ENCODE measurements around the gene CCL16.

The CCL16 gene

DNA sequence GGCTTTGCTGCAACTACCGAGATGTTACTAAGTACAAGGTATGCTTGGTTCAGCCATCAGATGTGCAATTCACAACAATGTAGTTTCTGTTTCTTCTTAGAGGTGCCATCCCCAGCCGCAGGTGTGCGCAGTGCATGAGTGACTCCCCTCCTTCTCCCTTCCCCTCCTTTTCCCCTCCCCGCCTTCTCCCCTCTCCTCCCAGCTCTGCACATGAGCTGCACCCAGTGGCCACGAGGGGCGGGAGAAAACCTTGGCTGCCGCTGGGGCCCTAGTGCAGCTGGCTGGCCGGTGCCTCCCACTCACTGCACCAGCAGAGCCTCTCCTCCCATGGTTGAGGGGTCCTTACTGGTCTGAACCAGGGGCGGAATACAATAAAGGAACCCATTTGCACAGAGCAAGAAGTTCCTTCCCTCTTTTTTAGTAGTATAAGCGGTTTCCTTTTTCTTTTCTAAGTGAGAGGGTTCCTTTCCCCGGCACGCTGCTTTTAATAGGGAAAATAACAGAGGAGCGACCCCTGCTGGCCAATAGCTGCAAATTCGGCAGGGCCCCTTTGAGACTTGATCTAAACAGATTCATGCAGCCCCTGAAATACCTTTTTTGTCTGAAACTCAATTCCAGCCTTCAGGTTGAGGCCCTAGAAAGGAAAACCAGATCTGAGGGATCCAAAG is 27.8 kb upstream of the CCL16 start:
- DNase-seq (ENCODE audit: low read depth in 1 of 2, low spot score in 1 of 2), result no peak
- H3K27ac ChIP-seq (replicated peaks), result no peak overlapping the region
- H3K27me3 ChIP-seq (ENCODE audit: insufficient read depth, poor library complexity, severe bottlenecking), result no peaks in the 10 kb centered on the region
- no peak overlapping the region for H3K4me3 ChIP-seq (replicated peaks; ENCODE audit: insufficient read depth, low read length)
- TF ChIP-seq GABPA (IDR thresholded peaks at IDR 0.05; ENCODE audit: low read depth) (no peak), CTCF (IDR thresholded peaks at IDR 0.05; ENCODE audit: insufficient read depth, low read length) (no peak), POLR2AphosphoS5 (IDR thresholded peaks at IDR 0.05; ENCODE audit: low read depth) (no peak), SPI1 (IDR thresholded peaks at IDR 0.05; ENCODE audit: borderline replicate concordance, low read depth) (no peak)
- TF ChIP-seq, protein P1, sequence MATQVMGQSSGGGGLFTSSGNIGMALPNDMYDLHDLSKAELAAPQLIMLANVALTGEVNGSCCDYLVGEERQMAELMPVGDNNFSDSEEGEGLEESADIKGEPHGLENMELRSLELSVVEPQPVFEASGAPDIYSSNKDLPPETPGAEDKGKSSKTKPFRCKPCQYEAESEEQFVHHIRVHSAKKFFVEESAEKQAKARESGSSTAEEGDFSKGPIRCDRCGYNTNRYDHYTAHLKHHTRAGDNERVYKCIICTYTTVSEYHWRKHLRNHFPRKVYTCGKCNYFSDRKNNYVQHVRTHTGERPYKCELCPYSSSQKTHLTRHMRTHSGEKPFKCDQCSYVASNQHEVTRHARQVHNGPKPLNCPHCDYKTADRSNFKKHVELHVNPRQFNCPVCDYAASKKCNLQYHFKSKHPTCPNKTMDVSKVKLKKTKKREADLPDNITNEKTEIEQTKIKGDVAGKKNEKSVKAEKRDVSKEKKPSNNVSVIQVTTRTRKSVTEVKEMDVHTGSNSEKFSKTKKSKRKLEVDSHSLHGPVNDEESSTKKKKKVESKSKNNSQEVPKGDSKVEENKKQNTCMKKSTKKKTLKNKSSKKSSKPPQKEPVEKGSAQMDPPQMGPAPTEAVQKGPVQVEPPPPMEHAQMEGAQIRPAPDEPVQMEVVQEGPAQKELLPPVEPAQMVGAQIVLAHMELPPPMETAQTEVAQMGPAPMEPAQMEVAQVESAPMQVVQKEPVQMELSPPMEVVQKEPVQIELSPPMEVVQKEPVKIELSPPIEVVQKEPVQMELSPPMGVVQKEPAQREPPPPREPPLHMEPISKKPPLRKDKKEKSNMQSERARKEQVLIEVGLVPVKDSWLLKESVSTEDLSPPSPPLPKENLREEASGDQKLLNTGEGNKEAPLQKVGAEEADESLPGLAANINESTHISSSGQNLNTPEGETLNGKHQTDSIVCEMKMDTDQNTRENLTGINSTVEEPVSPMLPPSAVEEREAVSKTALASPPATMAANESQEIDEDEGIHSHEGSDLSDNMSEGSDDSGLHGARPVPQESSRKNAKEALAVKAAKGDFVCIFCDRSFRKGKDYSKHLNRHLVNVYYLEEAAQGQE (IDR thresholded peaks at IDR 0.05; ENCODE audit: insufficient replicate concordance, low read depth), result no peak

- 0 out of 2 replicates have a peak overlapping the region, but pooled peaks have one; percentile 23 for H3K27ac ChIP-seq (replicated peaks)
- H3K4me3 ChIP-seq (replicated peaks; ENCODE audit: insufficient read depth, low read length), result no peak overlapping the region
- TF ChIP-seq POLR2AphosphoS5 (IDR thresholded peaks at IDR 0.05; ENCODE audit: low read depth) (no peak), SPI1 (IDR thresholded peaks at IDR 0.05; ENCODE audit: borderline replicate concordance, low read depth) (no peak), GABPA (IDR thresholded peaks at IDR 0.05; ENCODE audit: low read depth) (no peak), CTCF (IDR thresholded peaks at IDR 0.05; ENCODE audit: insufficient read depth, low read length) (no peak)
- TF ChIP-seq, protein P1 (IDR thresholded peaks at IDR 0.05; ENCODE audit: insufficient replicate concordance, low read depth), result no peak
- no peak for DNase-seq (ENCODE audit: low read depth in 1 of 2, low spot score in 1 of 2)
- H3K27me3 ChIP-seq (ENCODE audit: insufficient read depth, poor library complexity, severe bottlenecking), result no peaks in the 10 kb centered on the region
Measured at GRCh38 chr17:36004594-36005108, 23.4 kb upstream of the CCL16 start.

DNA sequence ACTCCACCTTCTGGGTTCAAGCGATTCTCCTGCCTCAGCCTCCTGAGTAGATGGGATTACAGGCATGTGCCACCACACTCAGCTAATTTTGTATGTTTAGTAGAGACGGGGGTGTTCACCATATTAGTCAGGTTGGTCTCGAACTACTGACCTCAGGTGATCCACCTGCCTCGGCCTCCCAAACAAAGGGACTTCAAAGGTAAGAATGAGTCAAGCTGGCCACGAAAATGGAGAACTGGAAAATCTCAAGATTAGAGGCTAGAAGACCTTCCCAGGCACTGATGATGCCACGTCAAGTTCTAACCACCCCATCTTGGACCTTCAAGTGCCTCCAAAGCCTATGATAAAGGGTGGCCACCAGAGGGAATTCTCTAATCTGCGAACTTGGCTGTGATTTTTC is 21.3 kb upstream of the CCL16 start:
- no peak overlapping the region for H3K4me3 ChIP-seq (replicated peaks; ENCODE audit: insufficient read depth, low read length)
- no peak overlapping the region for H3K27ac ChIP-seq (replicated peaks)
- no peak for TF ChIP-seq POLR2AphosphoS5 (IDR thresholded peaks at IDR 0.05; ENCODE audit: low read depth)
- no peak for TF ChIP-seq CTCF (IDR thresholded peaks at IDR 0.05; ENCODE audit: insufficient read depth, low read length)
- TF ChIP-seq SPI1 (IDR thresholded peaks at IDR 0.05; ENCODE audit: borderline replicate concordance, low read depth), result no peak
- TF ChIP-seq, protein P1 (IDR thresholded peaks at IDR 0.05; ENCODE audit: insufficient replicate concordance, low read depth), result no peak
- TF ChIP-seq GABPA (IDR thresholded peaks at IDR 0.05; ENCODE audit: low read depth), result no peak
- no peak for DNase-seq (ENCODE audit: low read depth in 1 of 2, low spot score in 1 of 2)
- no peaks in the 10 kb centered on the region for H3K27me3 ChIP-seq (ENCODE audit: insufficient read depth, poor library complexity, severe bottlenecking)
